Endothelial cell of umbilical vein (primary cell): ENCODE data around the gene INIP. TPM values are rescaled to one million over a fixed set of nuclear protein-coding genes. Genes with fewer than 3 reads are reported as not detected.

ENCODE experiments used
- BruUV-seq: library from RNA; stranded (reverse); fragments of 400-500 nt; replicated peaks from 2 replicates; lab custom pipeline; 2021; lab: Mats Ljungman, UMichigan
- CTCF ChIA-PET: fragments of 300-600, 350-600 bp; sonication (Branson Sonifier 250); formaldehyde crosslinking; loops from one replicate; lab custom pipeline; 2021; ENCODE audit warnings: antibody characterized with exemption, inconsistent platforms; lab: Charles Lee
- POLR2A ChIA-PET: fragments of 300-600, 350-600 bp; sonication (Branson Sonifier 250); formaldehyde crosslinking; loops from one replicate; lab custom pipeline; 2021; ENCODE audit warnings: antibody characterized with exemption, inconsistent platforms; lab: Charles Lee
- DNase-seq: peaks from one replicate; pipeline ENCODE4 v3.0.0-alpha.2; 2011; ENCODE audit warnings: low read depth, low spot score
- FAIRE-seq: peaks from 2 replicates; lab custom pipeline; 2011; peaks lifted over from hg19 to GRCh38; lab: Jason Lieb, UNC
- H2AFZ ChIP-seq: 2 replicates; pipeline ENCODE4 v1.6.0; 2012; ENCODE audit warnings: low read depth, low read length, control low read depth, inconsistent platforms
- H3K27ac ChIP-seq: 2 replicates; pipeline ENCODE4 v1.5.1; 2011; ENCODE audit warnings: low read depth, mild to moderate bottlenecking, control low read depth, low read length, moderate library complexity; ENCODE audit not compliant: insufficient read depth
- H3K27me3 ChIP-seq, 2 experiments: 2 replicates each; pipeline versions ENCODE4 v1.6.0 to v1.6.1; 2011; ENCODE audit warnings: low read length in 2 of 2, mixed read lengths in 1 of 2; ENCODE audit not compliant: control insufficient read depth in 2 of 2, insufficient read depth in 2 of 2
- H3K36me3 ChIP-seq, 2 experiments: 2 replicates in 1 of 2; 3 replicates in 1 of 2; pipeline ENCODE4 v1.5.1; 2011; ENCODE audit warnings: low read length in 2 of 2, mild to moderate bottlenecking in 1 of 2, moderate library complexity in 1 of 2; ENCODE audit not compliant: control insufficient read depth in 2 of 2, insufficient read depth in 2 of 2; ENCODE audit errors: extremely low read depth in 1 of 2
- H3K4me1 ChIP-seq: 3 replicates; pipeline ENCODE4 v1.5.1; 2011; ENCODE audit warnings: mild to moderate bottlenecking, low read length; ENCODE audit not compliant: control insufficient read depth, insufficient read depth; ENCODE audit errors: extremely low read depth
- H3K4me2 ChIP-seq: 2 replicates; pipeline ENCODE4 v1.6.1; 2011; ENCODE audit warnings: low read length, control low read depth, mixed read lengths; ENCODE audit not compliant: insufficient read depth
- H3K4me3 ChIP-seq, 3 experiments: fragments of 200-600 bp in 1 of 3; sonication (generic), shearing (Covaris generic) in 1 of 3; replicated peaks in 1 of 3; 2 replicates each; pipeline ENCODE4 v1.5.1; 2011 to 2016; ENCODE audit warnings: control low read depth in 3 of 3, low read length in 3 of 3, mild to moderate bottlenecking in 2 of 3, inconsistent platforms in 1 of 3, low read depth in 1 of 3, moderate library complexity in 1 of 3; ENCODE audit not compliant: insufficient read depth in 1 of 3
- H3K79me2 ChIP-seq: 2 replicates; pipeline ENCODE4 v1.6.0; 2012; ENCODE audit warnings: low read length, inconsistent platforms; ENCODE audit not compliant: control insufficient read depth, insufficient read depth
- H3K9ac ChIP-seq: replicated peaks from 2 replicates; pipeline ENCODE3; 2011; ENCODE audit warnings: low read length, control low read depth; ENCODE audit not compliant: insufficient read depth; ENCODE audit errors: extremely low read depth
- H3K9me1 ChIP-seq: replicated peaks from 3 replicates; pipeline ENCODE4 v1.6.0; 2011; ENCODE audit warnings: mild to moderate bottlenecking, low read length; ENCODE audit not compliant: control insufficient read depth, insufficient read depth; ENCODE audit errors: extremely low read depth
- H3K9me3 ChIP-seq: replicated peaks from 2 replicates; pipeline ENCODE4 v1.5.1; 2012; ENCODE audit warnings: low read length, inconsistent platforms; ENCODE audit not compliant: control insufficient read depth, insufficient read depth
- H4K20me1 ChIP-seq: replicated peaks from 2 replicates; pipeline ENCODE3; 2011; ENCODE audit warnings: mild to moderate bottlenecking, low read length; ENCODE audit not compliant: control insufficient read depth, insufficient read depth; ENCODE audit errors: extremely low read depth
- CTCF ChIP-seq, 2 donors: IDR thresholded peaks; 1 replicate in 1 of 2; 2 replicates in 1 of 2; pipeline ENCODE4 v1.5.1; 2011; ENCODE audit warnings: low read length in 2 of 2, mild to moderate bottlenecking in 2 of 2, moderate library complexity in 2 of 2, control low read depth in 1 of 2, inconsistent platforms in 1 of 2, low read depth in 1 of 2; ENCODE audit not compliant: insufficient read depth in 1 of 2; ENCODE audit errors: extremely low read depth in 1 of 2
- EZH2 ChIP-seq: IDR thresholded peaks from 2 replicates; pipeline ENCODE4 v1.6.1; 2012; ENCODE audit warnings: borderline replicate concordance, low read depth, mild to moderate bottlenecking, moderate library complexity, low read length, inconsistent platforms; ENCODE audit not compliant: severe bottlenecking
- FOS ChIP-seq: IDR thresholded peaks from 2 replicates; pipeline ENCODE4 v1.6.1; 2011; ENCODE audit warnings: mild to moderate bottlenecking, low read length, moderate library complexity, borderline replicate concordance; ENCODE audit not compliant: insufficient read depth
- GATA2 ChIP-seq: IDR thresholded peaks from 2 replicates; pipeline ENCODE4 v1.7.0; 2011; ENCODE audit warnings: low read depth, mild to moderate bottlenecking, moderate library complexity, mixed read lengths, low read length; ENCODE audit not compliant: insufficient read length, insufficient read depth
- JUN ChIP-seq: IDR thresholded peaks from 2 replicates; pipeline ENCODE4 v1.6.1; 2011; ENCODE audit warnings: borderline replicate concordance, low read depth; ENCODE audit not compliant: insufficient read length, insufficient read depth
- MAX ChIP-seq: IDR thresholded peaks from 2 replicates; pipeline ENCODE4 v1.6.1; 2011; ENCODE audit not compliant: insufficient read depth, insufficient read length
- MYC ChIP-seq: IDR thresholded peaks from one replicate; pipeline ENCODE4 v1.6.1; 2011; ENCODE audit warnings: mild to moderate bottlenecking, low read depth, low read length
- POLR2A ChIP-seq: IDR thresholded peaks from 2 replicates; pipeline ENCODE4 v1.6.1; 2012; ENCODE audit warnings: low read depth, mild to moderate bottlenecking, control low read depth, low read length
- POLR2AphosphoS5 ChIP-seq: IDR thresholded peaks from 2 replicates; pipeline ENCODE4 v1.6.1; 2012; ENCODE audit warnings: low read depth, mild to moderate bottlenecking, control low read depth, low read length, moderate library complexity; ENCODE audit not compliant: insufficient read depth
- dilution Hi-C: fragments of 300-500 bp; cut with MboI; formaldehyde crosslinking; loops from one replicate; pipeline ENCODE4 v1.15.0; 2019; ENCODE audit warnings: low sequenced_read_pairs; ENCODE audit not compliant: extremely low pct_ligation_motif_present
- intact Hi-C: fragments of 100-400 bp; cut with micrococcal nuclease; formaldehyde crosslinking; loops from one replicate; pipeline ENCODE4 v1.10.0; 2022
- polyA plus RNA-seq, 4 experiments: library from polyadenylated mRNA; depleted of rRNA in 3 of 4; stranded (reverse) in 3 of 4; unstranded in 1 of 4; fragments of >200 nt; gene quantifications; 2 replicates each; pipeline versions ENCODE4 v1.2.1 to v1.2.3, GENCODE V29; 2011 to 2012; ENCODE audit warnings: missing spikeins in 1 of 4
- total RNA-seq: library from RNA; stranded (reverse); gene quantifications from 2 replicates; pipeline ENCODE4 v1.2.3, GENCODE V29; 2021

INIP gene
- total and polyA plus RNA-seq, 2 donors (not counting 3 experiments of a cell fraction or from before 2014, with no cell fraction given) = 12.3 to 25.7 TPM

GRCh38 chr9:112669326-112669725, 48.6 kb downstream of the INIP start:
- FAIRE-seq (no peak), DNase-seq (no peak)
- Histone ChIP-seq H4K20me1 (no peaks in the 10 kb centered on the region), H3K27me3 (no peaks in the 10 kb centered on the region), H2AFZ (no peak overlapping the region), H3K4me3 (no peak overlapping the region), H3K9me3 (no peaks in the 10 kb centered on the region), H3K9me1 (no peaks in the 10 kb centered on the region), H3K9ac (no peak overlapping the region), H3K4me2 (no peak overlapping the region), H3K79me2 (no peaks in the 10 kb centered on the region), H3K27ac (no peak overlapping the region), H3K4me1 (no peaks in the 10 kb centered on the region), H3K36me3 (no peaks in the 10 kb centered on the region)
- TF ChIP-seq GATA2 = no peak
- TF ChIP-seq MYC = no peak
- TF ChIP-seq CTCF (IDR thresholded peaks at IDR 0.05; ENCODE audit: extremely low read depth in 1 of 2, insufficient read depth in 1 of 2, low read depth in 1 of 2, low read length in 2 of 2) = no peak
- TF ChIP-seq POLR2A = no peak
- TF ChIP-seq EZH2 = no peak
- no peak for TF ChIP-seq JUN
- no peak for TF ChIP-seq FOS
- no TSS peak for BruUV-seq
- ChIA-PET CTCF (no interaction called here), POLR2A (no interaction called here)
- dilution Hi-C loops = no loop called here
- intact Hi-C loops = no loop called here

- DNase-seq = no peak
- intact Hi-C loops = loop anchor here (1.0 kb wide), 1 partner anchor 222 kb away; no protein-coding TSS in a partner anchor
- Histone ChIP-seq H4K20me1 (no peaks in the 10 kb centered on the region), H3K79me2 (no peaks in the 10 kb centered on the region), H3K27ac (no peak overlapping the region), H3K4me3 (no peak overlapping the region), H3K4me2 (no peak overlapping the region), H3K9me3 (no peaks in the 10 kb centered on the region), H3K36me3 (no peaks in the 10 kb centered on the region), H3K27me3 (no peaks in the 10 kb centered on the region), H3K9ac (no peak overlapping the region), H3K9me1 (no peaks in the 10 kb centered on the region), H2AFZ (no peak overlapping the region), H3K4me1 (no peaks in the 10 kb centered on the region)
- ChIA-PET POLR2A (no interaction called here), CTCF (interaction anchor here (1.7 to 3.1 kb wide), 2 partner anchors 222 kb away, joined by 8 to 12 read pairs; no protein-coding TSS in a partner anchor)
- dilution Hi-C loops = no loop called here
- peak; percentile 4 for FAIRE-seq
- TF ChIP-seq FOS (no peak), GATA2 (no peak), EZH2 (no peak), POLR2A (no peak), JUN (no peak), MAX (no peak), CTCF (IDR thresholded peaks at IDR 0.05; ENCODE audit: extremely low read depth in 1 of 2, insufficient read depth in 1 of 2, low read depth in 1 of 2, low read length in 2 of 2) (no peak), MYC (no peak), POLR2AphosphoS5 (no peak)
- no TSS peak for BruUV-seq
Observed at GRCh38 chr9:112665347-112665746, 52.6 kb downstream of the INIP start.
